Kidney epithelial cell (primary cell): Measurements from ENCODE around the gene C13orf46. TPM values are rescaled to one million over a fixed set of nuclear protein-coding genes. Genes with fewer than 3 reads are reported as not detected.

ENCODE experiments used
- DNase-seq: peaks from one replicate; pipeline ENCODE4 v3.0.0-alpha.2; 2010; ENCODE audit warnings: low read depth
- H3K27me3 ChIP-seq: 2 replicates; pipeline ENCODE4 v1.6.0; 2011; ENCODE audit warnings: low read length; ENCODE audit not compliant: control insufficient read depth, insufficient read depth
- H3K36me3 ChIP-seq: 2 replicates; pipeline ENCODE4 v1.5.1; 2011; ENCODE audit warnings: low read length; ENCODE audit not compliant: control insufficient read depth, insufficient read depth
- H3K4me3 ChIP-seq: 2 replicates; pipeline ENCODE4 v1.5.1; 2011; ENCODE audit warnings: low read depth, mild to moderate bottlenecking, control low read depth, low read length
- total RNA-seq: library from RNA; depleted of rRNA; stranded (reverse); fragments of >200 nt; gene quantifications from 2 replicates; pipeline ENCODE4 v1.2.3, GENCODE V29; 2015
- TF ChIP-seq, protein P1 (sequence below): IDR thresholded peaks from 2 replicates; pipeline ENCODE4 v1.5.1; 2011; ENCODE audit warnings: mild to moderate bottlenecking, moderate library complexity, low read length, control low read depth, inconsistent platforms; ENCODE audit not compliant: insufficient read depth, poor library complexity, severe bottlenecking

The C13orf46 gene
- total RNA-seq, 1 donor from 2014 or later = 0.04 TPM

DNA sequence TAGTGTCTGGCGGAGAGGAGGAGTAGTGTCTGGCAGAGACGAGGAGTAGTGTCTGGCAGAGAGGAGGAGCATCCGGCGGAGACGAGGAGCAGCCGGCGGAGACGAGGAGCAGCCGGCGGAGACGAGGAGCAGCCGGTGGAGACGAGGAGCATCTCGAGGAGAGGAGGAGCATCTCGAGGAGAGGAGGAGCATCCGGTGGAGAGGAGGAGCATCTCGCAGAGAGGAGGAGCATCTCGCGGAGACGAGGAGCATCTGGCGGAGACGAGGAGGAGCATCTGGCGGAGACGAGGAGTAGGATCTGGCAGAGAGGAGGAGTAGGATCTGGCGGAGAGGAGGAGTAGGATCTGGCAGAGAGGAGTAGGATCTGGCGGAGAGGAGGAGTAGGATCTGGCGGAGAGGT is 18.2 kb downstream of the C13orf46 start:
- H3K36me3 ChIP-seq = no peaks in the 10 kb centered on the region
- H3K4me3 ChIP-seq = no peak overlapping the region
- TF ChIP-seq, protein P1, sequence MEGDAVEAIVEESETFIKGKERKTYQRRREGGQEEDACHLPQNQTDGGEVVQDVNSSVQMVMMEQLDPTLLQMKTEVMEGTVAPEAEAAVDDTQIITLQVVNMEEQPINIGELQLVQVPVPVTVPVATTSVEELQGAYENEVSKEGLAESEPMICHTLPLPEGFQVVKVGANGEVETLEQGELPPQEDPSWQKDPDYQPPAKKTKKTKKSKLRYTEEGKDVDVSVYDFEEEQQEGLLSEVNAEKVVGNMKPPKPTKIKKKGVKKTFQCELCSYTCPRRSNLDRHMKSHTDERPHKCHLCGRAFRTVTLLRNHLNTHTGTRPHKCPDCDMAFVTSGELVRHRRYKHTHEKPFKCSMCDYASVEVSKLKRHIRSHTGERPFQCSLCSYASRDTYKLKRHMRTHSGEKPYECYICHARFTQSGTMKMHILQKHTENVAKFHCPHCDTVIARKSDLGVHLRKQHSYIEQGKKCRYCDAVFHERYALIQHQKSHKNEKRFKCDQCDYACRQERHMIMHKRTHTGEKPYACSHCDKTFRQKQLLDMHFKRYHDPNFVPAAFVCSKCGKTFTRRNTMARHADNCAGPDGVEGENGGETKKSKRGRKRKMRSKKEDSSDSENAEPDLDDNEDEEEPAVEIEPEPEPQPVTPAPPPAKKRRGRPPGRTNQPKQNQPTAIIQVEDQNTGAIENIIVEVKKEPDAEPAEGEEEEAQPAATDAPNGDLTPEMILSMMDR = no peak
- no peaks in the 10 kb centered on the region for H3K27me3 ChIP-seq
- no peak for DNase-seq

- no peaks in the 10 kb centered on the region for H3K27me3 ChIP-seq
- H3K36me3 ChIP-seq = no peaks in the 10 kb centered on the region
- TF ChIP-seq, protein P1 = no peak
- DNase-seq = no peak
- H3K4me3 ChIP-seq = no peak overlapping the region
These were observed 18.6 kb downstream of the C13orf46 start for GRCh38 chr13:113955235-113955634.

- TF ChIP-seq, protein P1 = no peak
- H3K4me3 ChIP-seq = no peak overlapping the region
- no peak for DNase-seq
- no peaks in the 10 kb centered on the region for H3K36me3 ChIP-seq
- no peaks in the 10 kb centered on the region for H3K27me3 ChIP-seq
These were observed 19.6 kb downstream of the C13orf46 start for GRCh38 chr13:113954046-113954835.

DNA sequence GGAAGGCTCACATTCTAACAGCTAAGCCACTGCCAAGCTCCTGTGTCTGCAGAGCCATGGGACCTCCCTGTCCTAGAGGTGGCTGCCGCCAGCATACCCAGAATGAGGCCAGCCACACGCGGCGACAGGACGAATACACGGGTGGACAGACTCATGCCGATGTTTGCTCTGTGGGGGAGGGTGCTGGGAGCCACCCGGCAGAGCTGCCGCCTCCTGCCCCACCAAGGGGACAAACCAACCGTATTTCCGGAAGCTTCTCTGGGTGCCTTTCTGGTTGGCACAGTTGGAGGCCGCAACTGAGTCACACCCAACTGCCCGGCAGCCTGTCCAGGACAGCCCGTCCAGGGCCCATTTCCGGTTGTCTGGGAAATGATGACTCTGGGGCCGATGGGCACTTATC is 20.3 kb downstream of the C13orf46 start:
- Histone ChIP-seq H3K36me3 (no peaks in the 10 kb centered on the region), H3K4me3 (no peak overlapping the region), H3K27me3 (no peaks in the 10 kb centered on the region)
- no peak for DNase-seq
- TF ChIP-seq, protein P1 = no peak

- Histone ChIP-seq H3K27me3 (no peaks in the 10 kb centered on the region), H3K4me3 (no peak overlapping the region), H3K36me3 (no peaks in the 10 kb centered on the region)
- DNase-seq = no peak
- TF ChIP-seq, protein P1 = no peak
These were observed 20.8 kb downstream of the C13orf46 start for GRCh38 chr13:113952983-113953520.
